ENCODE results near the gene ARHGEF39.

DNA sequence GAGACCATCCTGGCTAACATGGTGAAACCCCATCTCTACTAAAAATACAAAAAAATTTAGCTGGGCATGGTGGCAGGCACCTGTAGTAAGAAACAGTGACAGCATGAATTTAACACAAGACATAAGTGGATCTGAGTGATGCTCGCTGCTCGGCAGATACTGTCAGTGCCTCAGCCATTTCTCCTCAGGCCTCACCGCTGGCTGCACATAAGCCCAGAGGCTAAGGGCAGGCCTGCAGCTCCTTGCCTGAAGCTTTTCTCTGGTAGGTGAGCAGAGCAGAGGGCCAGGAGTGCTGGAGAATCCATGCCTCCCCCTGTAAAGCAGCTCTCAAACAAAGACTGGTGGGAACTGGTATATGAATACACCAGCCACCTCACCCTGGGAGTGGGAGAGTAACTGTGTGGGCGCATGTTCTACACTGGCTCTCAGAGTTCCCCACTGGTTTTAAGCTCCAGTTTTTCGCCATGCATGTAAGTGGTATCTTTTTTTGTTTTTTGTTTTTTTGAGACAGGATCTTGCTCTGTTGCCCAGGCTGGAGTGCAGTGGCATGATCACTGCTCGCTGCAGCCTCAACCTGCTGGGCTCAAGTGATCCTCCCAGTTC, 36.5 kb downstream of the ARHGEF39 start:
- TF ChIP-seq, protein P1, sequence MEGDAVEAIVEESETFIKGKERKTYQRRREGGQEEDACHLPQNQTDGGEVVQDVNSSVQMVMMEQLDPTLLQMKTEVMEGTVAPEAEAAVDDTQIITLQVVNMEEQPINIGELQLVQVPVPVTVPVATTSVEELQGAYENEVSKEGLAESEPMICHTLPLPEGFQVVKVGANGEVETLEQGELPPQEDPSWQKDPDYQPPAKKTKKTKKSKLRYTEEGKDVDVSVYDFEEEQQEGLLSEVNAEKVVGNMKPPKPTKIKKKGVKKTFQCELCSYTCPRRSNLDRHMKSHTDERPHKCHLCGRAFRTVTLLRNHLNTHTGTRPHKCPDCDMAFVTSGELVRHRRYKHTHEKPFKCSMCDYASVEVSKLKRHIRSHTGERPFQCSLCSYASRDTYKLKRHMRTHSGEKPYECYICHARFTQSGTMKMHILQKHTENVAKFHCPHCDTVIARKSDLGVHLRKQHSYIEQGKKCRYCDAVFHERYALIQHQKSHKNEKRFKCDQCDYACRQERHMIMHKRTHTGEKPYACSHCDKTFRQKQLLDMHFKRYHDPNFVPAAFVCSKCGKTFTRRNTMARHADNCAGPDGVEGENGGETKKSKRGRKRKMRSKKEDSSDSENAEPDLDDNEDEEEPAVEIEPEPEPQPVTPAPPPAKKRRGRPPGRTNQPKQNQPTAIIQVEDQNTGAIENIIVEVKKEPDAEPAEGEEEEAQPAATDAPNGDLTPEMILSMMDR (IDR thresholded peaks at IDR 0.05; ENCODE audit: insufficient read depth, low read length), result no peak
- TF ChIP-seq, protein P2, sequence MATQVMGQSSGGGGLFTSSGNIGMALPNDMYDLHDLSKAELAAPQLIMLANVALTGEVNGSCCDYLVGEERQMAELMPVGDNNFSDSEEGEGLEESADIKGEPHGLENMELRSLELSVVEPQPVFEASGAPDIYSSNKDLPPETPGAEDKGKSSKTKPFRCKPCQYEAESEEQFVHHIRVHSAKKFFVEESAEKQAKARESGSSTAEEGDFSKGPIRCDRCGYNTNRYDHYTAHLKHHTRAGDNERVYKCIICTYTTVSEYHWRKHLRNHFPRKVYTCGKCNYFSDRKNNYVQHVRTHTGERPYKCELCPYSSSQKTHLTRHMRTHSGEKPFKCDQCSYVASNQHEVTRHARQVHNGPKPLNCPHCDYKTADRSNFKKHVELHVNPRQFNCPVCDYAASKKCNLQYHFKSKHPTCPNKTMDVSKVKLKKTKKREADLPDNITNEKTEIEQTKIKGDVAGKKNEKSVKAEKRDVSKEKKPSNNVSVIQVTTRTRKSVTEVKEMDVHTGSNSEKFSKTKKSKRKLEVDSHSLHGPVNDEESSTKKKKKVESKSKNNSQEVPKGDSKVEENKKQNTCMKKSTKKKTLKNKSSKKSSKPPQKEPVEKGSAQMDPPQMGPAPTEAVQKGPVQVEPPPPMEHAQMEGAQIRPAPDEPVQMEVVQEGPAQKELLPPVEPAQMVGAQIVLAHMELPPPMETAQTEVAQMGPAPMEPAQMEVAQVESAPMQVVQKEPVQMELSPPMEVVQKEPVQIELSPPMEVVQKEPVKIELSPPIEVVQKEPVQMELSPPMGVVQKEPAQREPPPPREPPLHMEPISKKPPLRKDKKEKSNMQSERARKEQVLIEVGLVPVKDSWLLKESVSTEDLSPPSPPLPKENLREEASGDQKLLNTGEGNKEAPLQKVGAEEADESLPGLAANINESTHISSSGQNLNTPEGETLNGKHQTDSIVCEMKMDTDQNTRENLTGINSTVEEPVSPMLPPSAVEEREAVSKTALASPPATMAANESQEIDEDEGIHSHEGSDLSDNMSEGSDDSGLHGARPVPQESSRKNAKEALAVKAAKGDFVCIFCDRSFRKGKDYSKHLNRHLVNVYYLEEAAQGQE (IDR thresholded peaks at IDR 0.05; ENCODE audit: insufficient replicate concordance, low read depth), result no peak
